ENCODE measurements around the gene TEAD4. TPM values are rescaled to one million over a fixed set of nuclear protein-coding genes. Genes with fewer than 3 reads are reported as not detected.

Gene TEAD4
- total and polyA plus RNA-seq, 2 experiments from 2014 or later: 5.5 to 12.7 TPM

GRCh38 chr12:2923057-2923456 lies 36.1 kb upstream of the TEAD4 start:
- TF ChIP-seq EZH2phosphoT487 (IDR thresholded peaks at IDR 0.05; ENCODE audit: low read depth, severe bottlenecking, unreplicated experiment) (no peak), CTCF (IDR thresholded peaks at IDR 0.05; ENCODE audit: poor library complexity) (no peak), EZH2 (IDR thresholded peaks at IDR 0.05; ENCODE audit: borderline replicate concordance) (no peak)
- Histone ChIP-seq H3K36me3 (replicated peaks; ENCODE audit: insufficient read depth, low read depth) (peaks cover 3% of the 10 kb centered on the region), H3K4me3 (no peak overlapping the region), H3K9me3 (ENCODE audit: low read depth) (no peaks in the 10 kb centered on the region), H3K27me3 (no peaks in the 10 kb centered on the region), H2AFZ (no peak overlapping the region), H3K27ac (no peak overlapping the region), H4K20me1 (ENCODE audit: insufficient read depth, poor library complexity, severe bottlenecking) (no peaks in the 10 kb centered on the region), H3K4me1 (ENCODE audit: insufficient read depth) (no peaks in the 10 kb centered on the region), H3K79me2 (peaks cover 3% of the 10 kb centered on the region), H3K9me2 (replicated peaks; ENCODE audit: insufficient read depth) (no peaks in the 10 kb centered on the region), H3K4me2 (no peak overlapping the region)
- WGBS (ENCODE audit: low lambda C conversion rate, missing lambda C conversion rate): over 99% methylated on average over 9 of the region's 9 CpGs
- no peak for DNase-seq (ENCODE audit: low spot score)

GRCh38 chr12:2924019-2924418 lies 35.2 kb upstream of the TEAD4 start:
- Histone ChIP-seq H3K27me3 (no peaks in the 10 kb centered on the region), H3K27ac (no peak overlapping the region), H3K9me3 (ENCODE audit: low read depth) (no peaks in the 10 kb centered on the region), H3K4me2 (no peak overlapping the region), H3K4me3 (no peak overlapping the region), H3K4me1 (ENCODE audit: insufficient read depth) (no peaks in the 10 kb centered on the region), H3K79me2 (peaks cover 3% of the 10 kb centered on the region), H2AFZ (no peak overlapping the region), H3K9me2 (replicated peaks; ENCODE audit: insufficient read depth) (no peaks in the 10 kb centered on the region), H4K20me1 (ENCODE audit: insufficient read depth, poor library complexity, severe bottlenecking) (no peaks in the 10 kb centered on the region), H3K36me3 (replicated peaks; ENCODE audit: insufficient read depth, low read depth) (peaks cover 3% of the 10 kb centered on the region)
- 96% methylated on average over 3 of the region's 3 CpGs for WGBS (ENCODE audit: low lambda C conversion rate, missing lambda C conversion rate)
- DNase-seq (ENCODE audit: low spot score): no peak
- TF ChIP-seq CTCF (IDR thresholded peaks at IDR 0.05; ENCODE audit: poor library complexity) (no peak), EZH2 (IDR thresholded peaks at IDR 0.05; ENCODE audit: borderline replicate concordance) (no peak), EZH2phosphoT487 (IDR thresholded peaks at IDR 0.05; ENCODE audit: low read depth, severe bottlenecking, unreplicated experiment) (no peak)

DNA sequence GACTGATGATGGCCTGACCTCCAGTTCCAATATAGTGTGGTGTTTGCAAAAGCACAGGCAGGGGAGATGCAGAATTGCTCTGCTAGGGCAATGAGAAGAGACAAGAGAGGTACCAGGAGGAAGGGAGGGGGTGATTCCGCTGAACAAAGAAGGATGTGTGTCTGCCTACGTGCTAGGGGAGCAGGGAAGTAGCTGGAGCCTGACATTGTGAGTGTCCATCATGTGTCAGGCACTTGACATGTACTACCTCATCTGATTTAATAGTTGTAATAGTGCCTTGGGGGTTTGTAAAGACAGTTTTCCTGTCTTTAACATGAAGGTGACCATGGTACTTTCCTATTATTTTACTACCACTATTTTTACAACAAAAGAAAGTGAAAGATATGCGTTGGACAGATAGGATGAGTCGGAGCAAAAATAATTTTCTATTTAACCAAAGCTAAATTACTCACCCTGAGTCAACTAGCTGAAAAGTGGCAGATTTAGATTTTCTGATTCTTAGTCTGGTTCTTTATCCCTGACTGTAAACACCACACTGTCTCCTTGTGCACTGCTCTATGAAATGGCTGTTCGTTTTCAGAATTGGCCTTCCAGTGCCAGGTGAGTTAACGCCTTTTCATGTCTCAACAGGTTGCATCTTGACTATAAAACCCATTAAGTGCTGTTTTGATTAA lies 33.7 kb upstream of the TEAD4 start:
- H3K36me3 ChIP-seq (replicated peaks; ENCODE audit: insufficient read depth, low read depth): peaks cover 3% of the 10 kb centered on the region
- 96% methylated on average over 6 of the region's 6 CpGs for whole genome bisulfite sequencing (ENCODE audit: low lambda C conversion rate, missing lambda C conversion rate)
- H4K20me1 ChIP-seq (ENCODE audit: insufficient read depth, poor library complexity, severe bottlenecking): no peaks in the 10 kb centered on the region
- no peaks in the 10 kb centered on the region for H3K9me3 ChIP-seq (ENCODE audit: low read depth)
- H3K4me2 ChIP-seq: no peak overlapping the region
- no peak overlapping the region for H2AFZ ChIP-seq
- no peaks in the 10 kb centered on the region for H3K27me3 ChIP-seq
- no peak overlapping the region for H3K4me3 ChIP-seq
- TF ChIP-seq CTCF (IDR thresholded peaks at IDR 0.05; ENCODE audit: poor library complexity): no peak
- TF ChIP-seq EZH2phosphoT487 (IDR thresholded peaks at IDR 0.05; ENCODE audit: low read depth, severe bottlenecking, unreplicated experiment): no peak
- TF ChIP-seq EZH2 (IDR thresholded peaks at IDR 0.05; ENCODE audit: borderline replicate concordance): no peak
- H3K4me1 ChIP-seq (ENCODE audit: insufficient read depth): no peaks in the 10 kb centered on the region
- H3K79me2 ChIP-seq: no peaks in the 10 kb centered on the region
- DNase-seq (ENCODE audit: low spot score): no peak
- no peak overlapping the region for H3K27ac ChIP-seq
- no peaks in the 10 kb centered on the region for H3K9me2 ChIP-seq (replicated peaks; ENCODE audit: insufficient read depth)

Measured in hepatocyte (in vitro differentiated cells).